ENCODE results near the gene ZNF346.

DNA sequence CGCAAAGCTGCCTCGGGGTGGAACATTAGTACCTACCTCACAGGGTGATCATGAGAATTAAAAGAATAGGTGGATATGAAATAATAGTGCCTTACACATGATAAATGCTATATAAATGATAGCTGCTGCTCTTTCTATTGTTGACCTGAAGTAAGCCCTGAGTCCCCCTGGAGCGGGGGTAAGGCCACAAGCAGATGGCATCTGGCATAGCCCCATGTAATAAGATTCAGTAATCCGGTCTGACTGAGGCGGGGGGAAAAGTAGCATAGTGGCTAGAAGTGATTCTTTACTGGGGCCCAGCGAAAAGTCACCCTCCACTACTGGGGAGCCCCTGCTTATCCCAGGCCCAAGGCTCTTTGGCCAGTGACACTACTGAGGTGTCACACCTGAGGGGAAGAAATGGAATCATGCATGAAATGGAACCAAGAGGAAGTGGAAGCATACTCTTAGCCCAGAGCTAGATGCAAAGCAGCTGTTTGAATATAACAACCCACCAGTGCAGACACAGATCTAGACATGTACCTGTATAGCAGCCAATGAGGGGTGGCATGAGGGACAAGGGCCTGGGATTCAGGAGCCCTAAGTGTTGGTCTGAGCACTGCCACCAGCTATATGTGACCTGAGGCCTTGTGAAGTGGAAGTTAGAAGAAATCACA, 48.2 kb downstream of the ZNF346 start:
- TF ChIP-seq, protein P1, sequence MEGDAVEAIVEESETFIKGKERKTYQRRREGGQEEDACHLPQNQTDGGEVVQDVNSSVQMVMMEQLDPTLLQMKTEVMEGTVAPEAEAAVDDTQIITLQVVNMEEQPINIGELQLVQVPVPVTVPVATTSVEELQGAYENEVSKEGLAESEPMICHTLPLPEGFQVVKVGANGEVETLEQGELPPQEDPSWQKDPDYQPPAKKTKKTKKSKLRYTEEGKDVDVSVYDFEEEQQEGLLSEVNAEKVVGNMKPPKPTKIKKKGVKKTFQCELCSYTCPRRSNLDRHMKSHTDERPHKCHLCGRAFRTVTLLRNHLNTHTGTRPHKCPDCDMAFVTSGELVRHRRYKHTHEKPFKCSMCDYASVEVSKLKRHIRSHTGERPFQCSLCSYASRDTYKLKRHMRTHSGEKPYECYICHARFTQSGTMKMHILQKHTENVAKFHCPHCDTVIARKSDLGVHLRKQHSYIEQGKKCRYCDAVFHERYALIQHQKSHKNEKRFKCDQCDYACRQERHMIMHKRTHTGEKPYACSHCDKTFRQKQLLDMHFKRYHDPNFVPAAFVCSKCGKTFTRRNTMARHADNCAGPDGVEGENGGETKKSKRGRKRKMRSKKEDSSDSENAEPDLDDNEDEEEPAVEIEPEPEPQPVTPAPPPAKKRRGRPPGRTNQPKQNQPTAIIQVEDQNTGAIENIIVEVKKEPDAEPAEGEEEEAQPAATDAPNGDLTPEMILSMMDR (IDR thresholded peaks at IDR 0.05): no peak
- TF ChIP-seq POLR2A (IDR thresholded peaks at IDR 0.05): no peak

Data from lower leg skin (tissue), 3 donors.